ENCODE measurements around the gene MIS12. TPM values are rescaled to one million over a fixed set of nuclear protein-coding genes. Genes with fewer than 3 reads are reported as not detected.
A peak's percentile ranks its signal among the peaks of the same experiment; 100 is the strongest.

Gene MIS12, protein sequence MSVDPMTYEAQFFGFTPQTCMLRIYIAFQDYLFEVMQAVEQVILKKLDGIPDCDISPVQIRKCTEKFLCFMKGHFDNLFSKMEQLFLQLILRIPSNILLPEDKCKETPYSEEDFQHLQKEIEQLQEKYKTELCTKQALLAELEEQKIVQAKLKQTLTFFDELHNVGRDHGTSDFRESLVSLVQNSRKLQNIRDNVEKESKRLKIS
- total RNA-seq (2013), result 12.8 TPM
- polyA plus RNA-seq (10 to 100 TPM in 1 of 3 donors, 1 to 10 TPM in 2; 6.9 to 10.8 (median 8.9) TPM), polyA minus RNA-seq (2.5 and 2.9 TPM in 2 replicates), total RNA-seq (13.6 to 24.1 (median 19.1) reads per million in 11 experiments)

DNA sequence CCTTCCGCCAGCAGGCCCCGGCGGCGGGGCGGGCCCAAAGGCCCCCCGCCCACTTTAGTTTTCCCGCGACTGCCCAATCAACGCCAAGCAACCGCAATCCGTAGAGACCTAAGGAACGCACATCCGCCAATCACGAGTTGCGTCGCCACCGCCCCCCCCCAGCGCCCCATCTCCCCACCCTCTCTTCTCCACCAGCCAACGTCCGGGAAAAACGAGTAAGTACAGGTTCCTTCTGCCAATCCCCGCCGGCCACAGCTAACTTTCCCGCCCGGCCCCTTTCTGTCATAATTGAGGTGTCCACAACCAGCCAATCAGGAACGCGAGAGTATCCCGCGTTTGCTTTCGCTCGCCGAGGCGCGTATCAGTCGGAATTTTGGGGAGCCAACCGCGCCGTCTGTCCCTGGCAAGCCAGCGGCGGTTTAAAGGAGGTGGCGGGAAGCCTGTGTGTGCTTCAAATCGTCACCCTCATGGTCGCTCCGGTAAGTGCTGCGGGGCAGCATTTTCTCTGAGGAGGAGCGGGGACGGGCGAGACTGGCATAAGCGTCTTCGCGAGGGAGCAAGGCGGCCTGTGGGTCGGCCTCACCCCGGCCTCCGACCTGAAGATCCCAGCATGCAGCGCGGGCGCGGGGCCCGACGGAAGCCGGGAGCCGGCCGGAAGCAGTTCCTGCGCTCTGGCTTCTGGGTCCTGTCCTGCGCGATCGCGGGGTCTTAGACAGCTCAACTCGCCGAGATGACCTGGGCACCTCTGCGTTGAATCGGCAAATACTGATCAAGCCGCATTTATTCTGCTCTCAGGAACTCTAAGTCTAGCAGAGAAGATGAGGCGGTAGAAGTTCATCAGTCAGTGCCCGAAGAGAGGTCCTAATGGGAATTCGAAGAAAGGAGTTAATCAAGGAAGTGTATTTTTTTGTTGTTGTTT lies at the start of gene MIS12:
TSS of gene MIS12 (plus strand) at position 361 of the 919 bp plus-strand sequence. CDS start 2,297 bp downstream, outside the sequence.
- Mint-ChIP-seq H3K27ac (peak within 1 kb of the TSS; percentile 97 to 99 (median 98)), H3K9me3 (no peaks in the 10 kb centered on the region), H3K4me1 (peaks cover 19% of the 10 kb centered on the region), H3K36me3 (peaks cover 51 to 52% of the 10 kb centered on the region in 2 donors), H3K4me3 (peak within 1 kb of the TSS; percentile 93 to 97), H3K27me3 (ENCODE audit: low read depth in 3 of 3) (peaks cover 0 to 1% (median 0%) of the 10 kb centered on the region in 3 donors)
- intact Hi-C loops (cut with micrococcal nuclease), result loop anchor here (2.0 to 10.0 kb wide), 4 partner anchors 50 to 958 kb away; partner anchors contain the start of genes C1QBP (in 1 of the 2), NUP88 (in 1 of the 2) and PIMREG (in 1 of the 2)
- Histone ChIP-seq H2AFZ (ENCODE audit: insufficient read depth, low read depth, low read length, poor library complexity, severe bottlenecking) (peak within 1 kb of the TSS; percentile 95), H3K4me3 (replicated peaks in 1 of 3; ENCODE audit: low read depth in 2 of 3, low read length in 3 of 3) (peak within 1 kb of the TSS; percentile 90 to 98 (median 91)), H3K4me2 (replicated peaks; ENCODE audit: extremely low read depth, low read length, poor library complexity, severe bottlenecking) (peak within 1 kb of the TSS; percentile 93), H4K20me1 (ENCODE audit: insufficient read depth, low read length) (peaks cover 4% of the 10 kb centered on the region), H3K9me3 (replicated peaks in 1 of 2; ENCODE audit: control insufficient read depth in 1 of 2, insufficient read depth in 1 of 2, low read length in 2 of 2) (no peaks in the 10 kb centered on the region), H3K27ac (ENCODE audit: low read depth in 1 of 2, low read length in 2 of 2) (peak within 1 kb of the TSS; percentile 91 to 96), H3K9ac (ENCODE audit: insufficient read depth, low read length, poor library complexity, severe bottlenecking) (peak within 1 kb of the TSS; percentile 95), H3K79me2 (ENCODE audit: insufficient read depth, low read length) (peaks cover 75% of the 10 kb centered on the region), H3K27me3 (ENCODE audit: control insufficient read depth in 2 of 2, insufficient read depth in 2 of 2, low read length in 2 of 2) (no peaks in the 10 kb centered on the region), H3K4me1 (ENCODE audit: control insufficient read depth in 1 of 2, insufficient read depth in 2 of 2, low read length in 2 of 2) (peaks cover 15 to 22% of the 10 kb centered on the region in 2 donors), H3K36me3 (replicated peaks in 1 of 2; ENCODE audit: control insufficient read depth in 1 of 2, insufficient read depth in 2 of 2, low read length in 2 of 2) (peaks cover 28 to 61% of the 10 kb centered on the region in 2 donors)
- TF ChIP-seq, protein P1, sequence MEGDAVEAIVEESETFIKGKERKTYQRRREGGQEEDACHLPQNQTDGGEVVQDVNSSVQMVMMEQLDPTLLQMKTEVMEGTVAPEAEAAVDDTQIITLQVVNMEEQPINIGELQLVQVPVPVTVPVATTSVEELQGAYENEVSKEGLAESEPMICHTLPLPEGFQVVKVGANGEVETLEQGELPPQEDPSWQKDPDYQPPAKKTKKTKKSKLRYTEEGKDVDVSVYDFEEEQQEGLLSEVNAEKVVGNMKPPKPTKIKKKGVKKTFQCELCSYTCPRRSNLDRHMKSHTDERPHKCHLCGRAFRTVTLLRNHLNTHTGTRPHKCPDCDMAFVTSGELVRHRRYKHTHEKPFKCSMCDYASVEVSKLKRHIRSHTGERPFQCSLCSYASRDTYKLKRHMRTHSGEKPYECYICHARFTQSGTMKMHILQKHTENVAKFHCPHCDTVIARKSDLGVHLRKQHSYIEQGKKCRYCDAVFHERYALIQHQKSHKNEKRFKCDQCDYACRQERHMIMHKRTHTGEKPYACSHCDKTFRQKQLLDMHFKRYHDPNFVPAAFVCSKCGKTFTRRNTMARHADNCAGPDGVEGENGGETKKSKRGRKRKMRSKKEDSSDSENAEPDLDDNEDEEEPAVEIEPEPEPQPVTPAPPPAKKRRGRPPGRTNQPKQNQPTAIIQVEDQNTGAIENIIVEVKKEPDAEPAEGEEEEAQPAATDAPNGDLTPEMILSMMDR (IDR thresholded peaks at IDR 0.05), result no peak
- WGBS (ENCODE audit: insufficient coverage), result under 1% methylated on average over 59 of the region's 77 CpGs
- peak; percentile 98 to 99 (median 99) for DNase-seq

Measured in CD14-positive monocyte (primary cell).